Gastroesophageal sphincter (tissue), 4 donors: ENCODE data around the gene GSTO1. TPM values are rescaled to one million over a fixed set of nuclear protein-coding genes. Genes with fewer than 3 reads are reported as not detected.

ENCODE experiments used
- ATAC-seq: fragments of 150-250 bp; one replicate; pipeline ENCODE4 v1.9.1; 2016; ENCODE audit warnings: mild to moderate bottlenecking, moderate library complexity
- H3K27ac ChIP-seq, 4 donors: fragments of 200-600 bp; sonication (generic) in 3 of 4; 1 replicate in 3 of 4; 2 replicates in 1 of 4; pipeline ENCODE4 v1.5.1; 2016 to 2019
- H3K27me3 ChIP-seq: fragments of 200-600 bp; sonication (generic); one replicate; pipeline ENCODE4 v1.5.1; 2019
- H3K36me3 ChIP-seq, 2 donors: fragments of 200-600 bp; sonication (generic); one replicate each; pipeline ENCODE4 v1.5.1; 2019; ENCODE audit warnings: control low read depth in 1 of 2
- H3K4me1 ChIP-seq, 3 donors: fragments of 200-600 bp; sonication (generic); 1 replicate in 2 of 3; 2 replicates in 1 of 3; pipeline ENCODE4 v1.5.1; 2016 to 2019; ENCODE audit warnings: control low read depth in 2 of 3
- H3K4me3 ChIP-seq, 2 donors: fragments of 200-600 bp; sonication (generic); one replicate each; pipeline ENCODE4 v1.5.1; 2019; ENCODE audit warnings: mild to moderate bottlenecking in 1 of 2, moderate library complexity in 1 of 2
- H3K9me3 ChIP-seq, 3 donors: fragments of 200-600 bp; sonication (generic); one replicate each; pipeline ENCODE4 v1.5.1; 2017 to 2019; ENCODE audit warnings: control low read depth in 2 of 3
- CTCF ChIP-seq, 4 experiments: fragments of 200-600 bp in 2 of 4; fragments of 450-650 bp in 2 of 4; sonication (generic) in 1 of 4; IDR thresholded peaks; one replicate each; pipeline ENCODE4 v1.5.1; 2017 to 2019; ENCODE audit warnings: antibody characterized with exemption in 4 of 4, mild to moderate bottlenecking in 2 of 4, moderate library complexity in 2 of 4
- EP300 ChIP-seq: sonication (generic); formaldehyde crosslinking; IDR thresholded peaks from one replicate; pipeline ENCODE4 v1.6.1; 2017; ENCODE audit warnings: antibody characterized with exemption, mild to moderate bottlenecking
- POLR2A ChIP-seq, 2 donors: fragments of 450-650 bp; IDR thresholded peaks; one replicate each; pipeline ENCODE4 v1.6.1; 2017; ENCODE audit warnings: antibody characterized with exemption in 2 of 2, mild to moderate bottlenecking in 2 of 2, moderate library complexity in 1 of 2
- POLR2AphosphoS5 ChIP-seq: sonication (generic); formaldehyde crosslinking; IDR thresholded peaks from one replicate; pipeline ENCODE4 v1.6.1; 2017; ENCODE audit warnings: antibody characterized with exemption
- WGBS, 2 donors: methylation state at CpG; one replicate each; pipeline ENCODE4 v1.1.5; 2018; ENCODE audit warnings: low coverage in 1 of 2; 5-methylcytosine and 5-hydroxymethylcytosine counted together
- small RNA-seq, 4 donors: library from RNA; depleted of rRNA; stranded (forward); fragments of <200 nt; gene quantifications; one replicate each; pipeline ENCODE3, GENCODE V24; 2016
- total RNA-seq, 4 donors: library from RNA; depleted of rRNA; stranded (reverse); fragments of >200 nt; gene quantifications; one replicate each; pipeline ENCODE4 v1.1.0, GENCODE V29; 2016

GSTO1 gene
- total RNA-seq, 4 donors from 2014 or later: 124 to 153 (median 149) TPM

GRCh38 chr10:104314591-104315485 is 60.1 kb downstream of the GSTO1 start:
- no peak for ATAC-seq
- 94% methylated on average over 3 of the region's 43 CpGs; no CpG with 5 or more reads in 1 of the 2 donors for WGBS, 2 donors
- Histone ChIP-seq H3K9me3 (no peaks in the 10 kb centered on the region), H3K27me3 (no peaks in the 10 kb centered on the region), H3K4me1 (peaks cover 7 to 78% (median 49%) of the 10 kb centered on the region in 3 donors), H3K4me3 (no peak overlapping the region), H3K36me3 (peaks cover 0 to 59% of the 10 kb centered on the region in 2 donors), H3K27ac (peak overlapping the region in 2 of 4 donors; percentile 12 to 100)
- TF ChIP-seq POLR2A (IDR thresholded peaks at IDR 0.05): no peak
- TF ChIP-seq EP300: no peak
- no peak for TF ChIP-seq CTCF (IDR thresholded peaks at IDR 0.05)
- TF ChIP-seq POLR2AphosphoS5: no peak

- 100% methylated on average over 1 to 3 of the region's 22 CpGs for WGBS, 2 donors
- Histone ChIP-seq H3K9me3 (no peaks in the 10 kb centered on the region), H3K27ac (peak overlapping the region in 3 of 4 donors; percentile 83 to 100 (median 98)), H3K36me3 (peaks cover 0 to 54% of the 10 kb centered on the region in 2 donors), H3K4me1 (peaks cover 4 to 78% (median 49%) of the 10 kb centered on the region in 3 donors), H3K27me3 (no peaks in the 10 kb centered on the region), H3K4me3 (no peak overlapping the region)
- no peak for ATAC-seq
- TF ChIP-seq POLR2AphosphoS5 (no peak), EP300 (no peak), CTCF (IDR thresholded peaks at IDR 0.05) (no peak), POLR2A (IDR thresholded peaks at IDR 0.05) (no peak)
These were observed 60.8 kb downstream of the GSTO1 start for GRCh38 chr10:104315486-104315921.

GRCh38 chr10:104316321-104317099 is 61.8 kb downstream of the GSTO1 start:
- Histone ChIP-seq H3K36me3 (peaks cover 0 to 44% of the 10 kb centered on the region in 2 donors), H3K9me3 (no peaks in the 10 kb centered on the region), H3K27ac (peak overlapping the region; percentile 10 to 100 (median 90)), H3K4me3 (no peak overlapping the region), H3K4me1 (peaks cover 4 to 78% (median 53%) of the 10 kb centered on the region in 3 donors), H3K27me3 (no peaks in the 10 kb centered on the region)
- ATAC-seq: no peak
- WGBS, 2 donors: 39 to 66% methylated on average over 4 to 7 of the region's 9 CpGs
- TF ChIP-seq EP300 (no peak), POLR2A (IDR thresholded peaks at IDR 0.05) (no peak), CTCF (IDR thresholded peaks at IDR 0.05) (no peak), POLR2AphosphoS5 (no peak)

Small RNAs within 50 kb of the gene (small RNA-seq; reads per million reads assigned to genes)
- gene MIR4482 (0 to 1.6 (median 0.06) reads per million in 4 donors), gene MIR609 (0 reads per million in 4 donors)

Other genes with a start within 250 kb of the GSTO1 start
- 10 to 100 TPM in 1 of 4 donors, 1 to 10 TPM in 1, under 1 TPM in 2; 0.12 to 10.7 (median 0.68) TPM for gene COL17A1, start 169.0 kb upstream of the GSTO1 start, total RNA-seq
- gene SFR1, start 132.7 kb upstream of the GSTO1 start, total RNA-seq: 10 to 100 TPM in 2 of 4 donors, 1 to 10 TPM in 2; 5.3 to 12.7 (median 9.8) TPM
- gene CFAP43, start 22.5 kb upstream of the GSTO1 start, total RNA-seq: under 1 TPM in 3 of 4 donors, not detected in 1; 0.16 to 0.45 (median 0.40) TPM
- 1 to 10 TPM in 1 of 4 donors, under 1 TPM in 3; 0.15 to 1.3 (median 0.21) TPM for gene GSTO2, start 14.3 kb downstream of the GSTO1 start, total RNA-seq
- 10 to 100 TPM; 18.1 to 31.5 (median 22.8) TPM for gene ITPRIP, start 83.6 kb downstream of the GSTO1 start, total RNA-seq
- gene CFAP58, start 98.9 kb downstream of the GSTO1 start, total RNA-seq: 1 to 10 TPM in 3 of 4 donors, under 1 TPM in 1; 0.27 to 1.6 (median 1.3) TPM